Psoas muscle (tissue), 8 donors: ENCODE data around the gene ACY1. TPM values are rescaled to one million over a fixed set of nuclear protein-coding genes. Genes with fewer than 3 reads are reported as not detected.

Source experiments
- ATAC-seq, 4 donors: fragments of 200-7000 bp; cut with Tn5 transposase; one replicate each; pipeline ENCODE4 v1.9.1; 2020; ENCODE audit warnings: moderate library complexity in 3 of 4, mild to moderate bottlenecking in 2 of 4
- DNase-seq, 2 donors: peaks; one replicate each; pipeline ENCODE4 v3.0.0-alpha.2; 2020
- H3K27ac ChIP-seq: fragments of 200-600 bp; one replicate; pipeline ENCODE4 v1.8.0; 2022
- H3K27me3 ChIP-seq, 3 donors: fragments of 200-600 bp in 1 of 3; one replicate each; pipeline versions ENCODE4 v1.6.1 to v1.8.0; 2013 to 2022; ENCODE audit warnings: low read length in 2 of 3, mild to moderate bottlenecking in 2 of 3, moderate library complexity in 1 of 3; ENCODE audit not compliant: insufficient read depth in 3 of 3
- H3K36me3 ChIP-seq, 2 donors: fragments of 200-600 bp in 1 of 2; one replicate each; pipeline versions ENCODE4 v1.6.1 to v1.8.0; 2013 to 2022; ENCODE audit warnings: low read depth in 1 of 2, mild to moderate bottlenecking in 1 of 2, moderate library complexity in 1 of 2; ENCODE audit not compliant: insufficient read depth in 1 of 2
- H3K4me1 ChIP-seq: fragments of 200-600 bp; one replicate; pipeline ENCODE4 v1.8.0; 2022
- H3K4me3 ChIP-seq: fragments of 200-600 bp; one replicate; pipeline ENCODE4 v1.8.0; 2022; ENCODE audit warnings: mild to moderate bottlenecking
- H3K9me3 ChIP-seq: fragments of 200-600 bp; one replicate; pipeline ENCODE4 v1.8.0; 2022
- WGBS, 3 donors: extraction: QIAGEN DNeasy Blood & Tissue Kit; methylation state at CpG; one replicate each; pipeline versions ENCODE4 v1.1.6 to v1.1.7; 2013; 5-methylcytosine and 5-hydroxymethylcytosine counted together
- intact Hi-C, 2 donors: fragments of 100-400 bp; cut with DNase I; formaldehyde crosslinking; loops; one replicate each; pipeline versions ENCODE4 v1.11.0 to v1.14.2; 2022
- polyA plus RNA-seq, 3 donors: library from polyadenylated mRNA; stranded (reverse); fragments of 200-250 nt; gene quantifications; one replicate each; pipeline ENCODE4 v1.2.3, GENCODE V29; 2013
- total RNA-seq, 4 donors: library from RNA; stranded (reverse); fragmentation: NEBNext Ultra II Directional in 2 of 4; extraction: Animal tissue kit (Norgen Biotek cat#: 25700) in 2 of 4; gene quantifications; one replicate each; pipeline versions ENCODE4 v1.2.1 to v1.2.4, GENCODE V29; 2021 to 2023
- TF ChIP-seq, protein P1 (sequence below): fragments of 200-600 bp; IDR thresholded peaks from one replicate; pipeline ENCODE4 v1.8.0; 2022; ENCODE audit warnings: antibody characterized with exemption
- donor health status: healthy with polysubstance abuse.
- donor health status: DM: no; HTN: no; CAD: no; lungs with moderate emphysema.
- donor health status: Bipolar disorder and iron deficiency.
- donor health status: healthy.
- donor health status: DM: yes; HTN: yes; CAD: no.
- donor health status: DM: no; HTN: no; CAD: no.
- donor health status: DM: no; HTN: no; CAD: no.
- donor health status: DM: yes; HTN: yes; CAD: no.

The ACY1 gene
- total and polyA plus RNA-seq, 7 donors: 19.9 to 59.3 (median 37.6) TPM

DNA sequence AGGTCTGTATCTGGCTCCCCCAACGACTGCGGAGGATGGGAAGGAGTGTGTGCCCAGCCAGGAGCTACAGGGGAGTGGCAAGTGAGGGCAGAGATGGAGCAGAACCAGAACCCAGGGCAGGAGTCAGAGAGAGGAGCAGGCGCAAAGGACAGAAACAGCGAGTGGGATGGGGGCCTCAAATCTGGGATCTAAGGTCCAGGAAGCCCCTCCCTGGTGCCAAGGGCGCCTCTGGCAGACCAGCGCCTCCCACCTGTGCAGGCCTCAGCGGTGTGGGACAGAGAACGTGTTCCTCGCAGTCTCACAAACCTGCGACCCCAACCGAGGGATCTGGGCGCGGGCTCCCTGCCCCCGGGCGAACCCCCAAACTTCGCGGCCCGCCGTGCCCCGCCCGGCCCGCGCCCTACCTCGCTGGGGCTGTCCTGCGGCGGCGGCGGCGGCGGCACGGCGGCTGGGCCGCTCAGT lies 16.4 kb upstream of the ACY1 start:
- H3K4me1 ChIP-seq: peaks cover 57% of the 10 kb centered on the region
- no peaks in the 10 kb centered on the region for H3K36me3 ChIP-seq
- no peaks in the 10 kb centered on the region for H3K27me3 ChIP-seq
- WGBS, 3 donors: 2 to 11% (median 2%) methylated on average over 9 to 33 of the region's 33 CpGs
- ATAC-seq: peak in 1 of 4 donors; percentile 4
- H3K4me3 ChIP-seq: peak overlapping the region; percentile 81
- no peak for DNase-seq
- H3K9me3 ChIP-seq: no peaks in the 10 kb centered on the region
- TF ChIP-seq, protein P1, sequence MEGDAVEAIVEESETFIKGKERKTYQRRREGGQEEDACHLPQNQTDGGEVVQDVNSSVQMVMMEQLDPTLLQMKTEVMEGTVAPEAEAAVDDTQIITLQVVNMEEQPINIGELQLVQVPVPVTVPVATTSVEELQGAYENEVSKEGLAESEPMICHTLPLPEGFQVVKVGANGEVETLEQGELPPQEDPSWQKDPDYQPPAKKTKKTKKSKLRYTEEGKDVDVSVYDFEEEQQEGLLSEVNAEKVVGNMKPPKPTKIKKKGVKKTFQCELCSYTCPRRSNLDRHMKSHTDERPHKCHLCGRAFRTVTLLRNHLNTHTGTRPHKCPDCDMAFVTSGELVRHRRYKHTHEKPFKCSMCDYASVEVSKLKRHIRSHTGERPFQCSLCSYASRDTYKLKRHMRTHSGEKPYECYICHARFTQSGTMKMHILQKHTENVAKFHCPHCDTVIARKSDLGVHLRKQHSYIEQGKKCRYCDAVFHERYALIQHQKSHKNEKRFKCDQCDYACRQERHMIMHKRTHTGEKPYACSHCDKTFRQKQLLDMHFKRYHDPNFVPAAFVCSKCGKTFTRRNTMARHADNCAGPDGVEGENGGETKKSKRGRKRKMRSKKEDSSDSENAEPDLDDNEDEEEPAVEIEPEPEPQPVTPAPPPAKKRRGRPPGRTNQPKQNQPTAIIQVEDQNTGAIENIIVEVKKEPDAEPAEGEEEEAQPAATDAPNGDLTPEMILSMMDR: no peak
- H3K27ac ChIP-seq: peak overlapping the region; percentile 82
- intact Hi-C loops: no loop called here

DNA sequence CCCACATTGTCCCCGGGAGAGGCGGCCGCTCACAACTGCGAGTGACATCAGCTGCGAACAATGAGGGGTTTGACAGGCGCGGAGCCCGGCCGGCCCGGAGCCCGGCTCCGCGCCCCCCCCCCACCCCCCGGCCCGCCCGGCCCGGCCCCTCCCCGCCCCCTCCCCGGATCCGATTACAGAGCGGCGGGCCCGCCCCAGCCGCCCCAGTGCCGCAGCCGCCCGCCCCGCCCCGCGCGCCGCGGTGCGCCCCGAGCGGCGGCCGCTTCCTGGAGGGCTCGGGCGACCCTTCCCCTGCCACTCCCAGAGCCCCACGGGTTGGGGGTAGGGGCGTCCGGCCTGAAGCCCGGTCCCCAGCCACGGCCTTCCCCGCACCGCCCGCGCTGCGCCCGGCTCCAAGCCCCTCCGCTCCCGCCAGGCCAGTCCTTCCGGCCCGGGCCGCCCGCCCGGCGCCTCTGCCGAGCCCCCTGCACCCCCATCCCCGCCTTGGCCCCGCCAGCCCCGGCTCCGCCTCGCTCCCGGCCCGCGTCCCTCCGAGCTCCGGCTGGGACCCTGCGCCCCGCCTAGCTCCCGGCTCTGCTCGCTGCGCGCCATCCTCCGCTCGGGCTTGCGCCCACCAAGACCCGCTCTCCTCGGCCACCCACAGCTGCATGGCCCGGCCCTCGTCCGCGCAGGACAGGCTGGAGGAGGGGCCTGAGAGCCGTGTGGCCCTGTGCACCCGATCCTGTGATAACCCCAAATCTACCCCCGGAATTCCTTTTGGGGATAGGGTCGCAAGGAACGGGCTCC lies 15.8 kb upstream of the ACY1 start, which contains the start of gene PCBP4:
PCBP4 (minus strand) TSS at position 71 of the 786 bp plus-strand sequence. CDS start 6,214 bp downstream, outside the sequence.
- peak within 1 kb of the TSS; percentile 82 for H3K27ac ChIP-seq
- peaks cover 55% of the 10 kb centered on the region for H3K4me1 ChIP-seq
- TF ChIP-seq, protein P1: no peak
- DNase-seq: peak; percentile 76 to 89
- H3K36me3 ChIP-seq: no peaks in the 10 kb centered on the region
- peak within 1 kb of the TSS; percentile 81 for H3K4me3 ChIP-seq
- no peaks in the 10 kb centered on the region for H3K27me3 ChIP-seq
- 0 to 1% (median 0%) methylated on average over 48 to 88 of the region's 90 CpGs for WGBS, 3 donors
- no peaks in the 10 kb centered on the region for H3K9me3 ChIP-seq
- peak; percentile 49 to 70 (median 65) for ATAC-seq
- intact Hi-C loops: no loop called here

DNA sequence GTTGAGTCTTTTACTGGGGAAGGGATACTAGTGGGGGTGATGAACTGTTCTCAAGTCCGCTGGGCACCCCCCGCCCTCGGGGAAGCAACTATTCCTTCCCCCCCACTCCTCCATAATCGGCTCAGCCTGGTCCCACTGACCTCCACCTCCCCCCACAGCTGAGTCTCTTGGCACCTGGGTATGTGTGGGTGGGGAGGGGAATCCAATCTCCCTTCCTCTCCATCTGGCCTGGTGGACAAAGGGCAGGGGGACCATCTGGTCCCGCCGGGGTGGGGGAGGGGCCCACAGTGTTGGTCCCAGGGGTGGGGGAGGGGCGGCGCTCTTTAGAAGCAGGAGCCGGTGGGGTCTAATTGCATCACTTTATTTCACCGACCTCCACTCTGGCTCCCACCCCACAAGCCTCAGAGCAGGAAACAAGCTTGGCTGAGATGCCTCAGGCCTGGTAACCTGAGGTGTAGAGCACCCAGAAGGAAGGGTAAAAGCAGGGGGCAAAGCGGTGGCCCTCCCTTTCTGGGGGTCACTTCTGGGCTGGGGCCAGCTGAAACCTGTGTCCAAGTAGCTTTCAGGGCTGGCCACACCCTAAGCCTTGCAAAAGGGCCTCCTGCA lies 15.1 kb upstream of the ACY1 start:
- Histone ChIP-seq H3K27me3 (no peaks in the 10 kb centered on the region), H3K9me3 (no peaks in the 10 kb centered on the region), H3K27ac (peak overlapping the region; percentile 82), H3K4me1 (peaks cover 51% of the 10 kb centered on the region), H3K4me3 (peak overlapping the region; percentile 81), H3K36me3 (no peaks in the 10 kb centered on the region)
- 9 to 13% (median 12%) methylated on average over 10 to 11 of the region's 11 CpGs for WGBS, 3 donors
- DNase-seq: peak in 1 of 2 donors; percentile 34
- ATAC-seq: peak in 2 of 4 donors; percentile 5 to 8
- TF ChIP-seq, protein P1: no peak
- intact Hi-C loops: no loop called here

DNA sequence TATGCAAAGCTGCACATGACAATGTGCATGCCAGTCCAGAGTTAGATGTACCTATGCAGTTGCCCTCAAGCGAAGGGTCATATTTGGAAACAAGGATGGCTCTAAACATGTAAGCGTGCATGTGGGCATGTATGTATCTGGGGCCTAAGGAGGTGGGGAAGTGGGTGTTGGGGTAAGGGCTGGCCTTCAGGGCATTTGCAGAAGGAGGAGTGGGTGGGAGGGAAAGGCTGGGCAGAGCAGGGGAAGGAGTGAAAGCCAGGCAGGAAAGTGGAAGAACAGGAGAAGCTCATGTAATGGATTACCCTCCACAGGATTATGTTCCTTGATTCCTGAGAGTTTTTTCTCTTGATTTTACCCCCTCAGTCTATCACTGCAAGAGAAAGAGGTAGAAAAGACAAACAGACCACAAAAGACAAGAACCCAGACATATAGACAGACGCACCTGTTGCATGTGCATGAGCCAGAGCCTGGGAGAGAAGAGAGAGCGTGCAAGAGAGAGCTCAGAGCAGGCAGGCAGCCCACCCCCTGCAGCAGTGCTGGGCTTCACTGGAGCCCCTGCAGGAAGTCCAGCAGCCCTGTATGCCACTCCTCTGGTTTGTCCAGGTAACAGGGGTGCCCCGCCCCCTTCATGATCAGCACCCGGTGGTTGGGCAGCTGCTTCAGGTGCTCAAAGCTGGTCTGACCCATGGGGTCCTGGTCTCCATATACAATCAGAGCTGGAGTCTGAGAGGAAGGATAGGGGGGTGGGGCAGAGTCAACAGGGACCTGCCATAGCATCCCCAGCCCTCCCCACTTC lies 14.3 kb upstream of the ACY1 start:
- Histone ChIP-seq H3K4me1 (peaks cover 44% of the 10 kb centered on the region), H3K36me3 (no peaks in the 10 kb centered on the region), H3K27me3 (no peaks in the 10 kb centered on the region), H3K9me3 (no peaks in the 10 kb centered on the region), H3K4me3 (no peak overlapping the region), H3K27ac (peak overlapping the region; percentile 82)
- intact Hi-C loops: no loop called here
- TF ChIP-seq, protein P1: no peak
- ATAC-seq (no peak), DNase-seq (no peak)
- whole genome bisulfite sequencing, 3 donors: 73 to 85% (median 80%) methylated on average over 6 of the region's 6 CpGs
